HFFc6 (cell line): ENCODE data around the gene NSUN3. TPM values are rescaled to one million over a fixed set of nuclear protein-coding genes. Genes with fewer than 3 reads are reported as not detected.

Source experiments
- DNase-seq: peaks from one replicate; pipeline ENCODE4 v3.0.0-alpha.2; 2018
- H3K27ac Mint-ChIP-seq: 2 replicates; pipeline ENCODE4 v1.8.0; 2020; ENCODE audit warnings: mild to moderate bottlenecking, mixed read lengths
- H3K27me3 Mint-ChIP-seq: 2 replicates; pipeline ENCODE4 v1.8.0; 2021; ENCODE audit warnings: mild to moderate bottlenecking, moderate library complexity, mixed read lengths; ENCODE audit not compliant: insufficient read depth
- H3K36me3 Mint-ChIP-seq: 2 replicates; pipeline ENCODE4 v1.8.0; 2021; ENCODE audit warnings: low read depth, mixed read lengths
- H3K4me1 Mint-ChIP-seq: 2 replicates; pipeline ENCODE4 v1.8.0; 2020; ENCODE audit warnings: low read depth, mixed read lengths
- H3K4me3 Mint-ChIP-seq: 2 replicates; pipeline ENCODE4 v1.8.0; 2020; ENCODE audit warnings: mild to moderate bottlenecking, moderate library complexity, mixed read lengths
- H3K9me3 Mint-ChIP-seq: 2 replicates; pipeline ENCODE4 v1.8.0; 2020; ENCODE audit warnings: mild to moderate bottlenecking, mixed read lengths
- CTCF ChIP-seq: fragments of 200-600 bp; sonication (generic); IDR thresholded peaks from 2 replicates; pipeline ENCODE4 v1.5.0; 2021; ENCODE audit warnings: antibody characterized with exemption, mild to moderate bottlenecking
- total RNA-seq, 6 experiments: library from RNA; stranded (reverse); fragmentation: NEBNext Ultra II Directional; extraction: Animal tissue kit (Norgen Biotek cat#: 25700); gene quantifications; 2 replicates in 1 of 6; 3 replicates in 5 of 6; pipeline ENCODE4 v1.2.3, GENCODE V29; 2021

The NSUN3 gene
- total RNA-seq, 6 experiments from 2014 or later, result 6.1 to 8.8 (median 7.2) TPM

GRCh38 chr3:94064243-94064860 is 1.5 kb downstream of the NSUN3 start:
- Mint-ChIP-seq H3K4me3 (peak overlapping the region; percentile 98), H3K27ac (peak overlapping the region; percentile 100), H3K27me3 (no peaks in the 10 kb centered on the region; the same call in 1 of the 2 replicates), H3K9me3 (no peaks in the 10 kb centered on the region), H3K4me1 (peaks cover 45% of the 10 kb centered on the region), H3K36me3 (peaks cover 12% of the 10 kb centered on the region)
- DNase-seq, result no peak
- no peak for TF ChIP-seq CTCF

- Mint-ChIP-seq H3K4me1 (peaks cover 46% of the 10 kb centered on the region), H3K27ac (peak overlapping the region; percentile 18; the same call in 1 of the 2 replicates), H3K36me3 (peaks cover 12% of the 10 kb centered on the region), H3K9me3 (no peaks in the 10 kb centered on the region), H3K27me3 (no peaks in the 10 kb centered on the region; the same call in 1 of the 2 replicates), H3K4me3 (no peak overlapping the region)
- no peak for TF ChIP-seq CTCF
- no peak for DNase-seq
These were observed 2.3 kb downstream of the NSUN3 start for GRCh38 chr3:94065122-94065521.

GRCh38 chr3:94065819-94066480 is 3.1 kb downstream of the NSUN3 start:
- Mint-ChIP-seq H3K4me1 (peaks cover 46% of the 10 kb centered on the region), H3K4me3 (no peak overlapping the region), H3K27ac (no peak overlapping the region), H3K36me3 (peaks cover 12% of the 10 kb centered on the region), H3K9me3 (no peaks in the 10 kb centered on the region), H3K27me3 (no peaks in the 10 kb centered on the region; the same call in 1 of the 2 replicates)
- DNase-seq, result no peak
- TF ChIP-seq CTCF, result no peak

- TF ChIP-seq CTCF, result no peak
- no peak overlapping the region for H3K27ac Mint-ChIP-seq
- no peaks in the 10 kb centered on the region; the same call in 1 of the 2 replicates for H3K27me3 Mint-ChIP-seq
- peaks cover 12% of the 10 kb centered on the region for H3K36me3 Mint-ChIP-seq
- peaks cover 46% of the 10 kb centered on the region for H3K4me1 Mint-ChIP-seq
- no peak for DNase-seq
- H3K4me3 Mint-ChIP-seq, result no peak overlapping the region
- no peaks in the 10 kb centered on the region for H3K9me3 Mint-ChIP-seq
These were observed 3.9 kb downstream of the NSUN3 start for GRCh38 chr3:94066506-94067500.

- Mint-ChIP-seq H3K27ac (peak overlapping the region; percentile 48), H3K9me3 (no peaks in the 10 kb centered on the region), H3K4me1 (peaks cover 35% of the 10 kb centered on the region), H3K4me3 (no peak overlapping the region), H3K27me3 (no peaks in the 10 kb centered on the region), H3K36me3 (peaks cover 32% of the 10 kb centered on the region)
- DNase-seq, result peak; percentile 23
- TF ChIP-seq CTCF, result peak; percentile 86
These were observed 6.4 kb downstream of the NSUN3 start for GRCh38 chr3:94069194-94069813.
